ENCODE results near the gene AOX1. TPM values are rescaled to one million over a fixed set of nuclear protein-coding genes. Genes with fewer than 3 reads are reported as not detected.
"Not testable (repeated sequence)": the region's sequence is repeated elsewhere in the genome, so short reads cannot be mapped to it uniquely, and the experiment has no call there.

The AOX1 gene
- polyA plus RNA-seq, 4 donors = 2.1 to 17.1 (median 3.5) TPM

GRCh38 chr2:200698217-200698616 lies 112.4 kb downstream of the AOX1 start:
- DNase-seq (ENCODE audit: low read depth in 4 of 4, low spot score in 3 of 4) = no peak

- DNase-seq (ENCODE audit: low read depth in 4 of 4, low spot score in 3 of 4) = no peak
Observed at GRCh38 chr2:200699310-200699709, 113.5 kb downstream of the AOX1 start.

GRCh38 chr2:200700856-200701255 lies 115.0 kb downstream of the AOX1 start:
- DNase-seq (ENCODE audit: low read depth in 4 of 4, low spot score in 3 of 4) = no peak

- DNase-seq (ENCODE audit: low read depth in 4 of 4, low spot score in 3 of 4) = no peak
Observed at GRCh38 chr2:200702044-200702443, 116.2 kb downstream of the AOX1 start.

GRCh38 chr2:200702646-200703118 lies 116.9 kb downstream of the AOX1 start:
- DNase-seq (ENCODE audit: low read depth in 4 of 4, low spot score in 3 of 4) = no peak

- DNase-seq (ENCODE audit: low read depth in 4 of 4, low spot score in 3 of 4) = peak in 2 of 4 donors; percentile 43 to 51
Observed at GRCh38 chr2:200703127-200703925, 117.5 kb downstream of the AOX1 start.

GRCh38 chr2:200703926-200704637 lies 118.3 kb downstream of the AOX1 start:
- DNase-seq (ENCODE audit: low read depth in 4 of 4, low spot score in 3 of 4) = no peak

- no peak for DNase-seq (ENCODE audit: low read depth in 4 of 4, low spot score in 3 of 4)
Observed at GRCh38 chr2:200705305-200706041, 119.7 kb downstream of the AOX1 start.

GRCh38 chr2:200708943-200709342 lies 123.1 kb downstream of the AOX1 start:
- no peak for DNase-seq (ENCODE audit: low read depth in 4 of 4, low spot score in 3 of 4)

- DNase-seq (ENCODE audit: low read depth in 4 of 4, low spot score in 3 of 4) = peak; percentile 69 to 78 (median 74)
Observed at GRCh38 chr2:200713003-200713703, 127.3 kb downstream of the AOX1 start.

GRCh38 chr2:200713704-200714064 lies 127.9 kb downstream of the AOX1 start:
- no peak for DNase-seq (ENCODE audit: low read depth in 4 of 4, low spot score in 3 of 4)

GRCh38 chr2:200715014-200715413 lies 129.2 kb downstream of the AOX1 start:
- DNase-seq (ENCODE audit: low read depth in 4 of 4, low spot score in 3 of 4) = not testable (repeated sequence)

GRCh38 chr2:200716386-200716785 lies 130.6 kb downstream of the AOX1 start:
- no peak for DNase-seq (ENCODE audit: low read depth in 4 of 4, low spot score in 3 of 4)

Other genes with a start within 250 kb of the AOX1 start
- gene KCTD18, start 75.9 kb upstream of the AOX1 start, polyA plus RNA-seq (ENCODE audit: insufficient read length in 4 of 4) = 10 to 100 TPM; 15.0 to 17.4 (median 16.7) TPM
- 10 to 100 TPM; 13.4 to 17.2 (median 14.2) TPM for gene SGO2, start 59.8 kb upstream of the AOX1 start, polyA plus RNA-seq (ENCODE audit: insufficient read length in 4 of 4)
- 100 to 1,000 TPM; 223 to 287 (median 254) TPM for gene BZW1, start 225.9 kb downstream of the AOX1 start, polyA plus RNA-seq (ENCODE audit: insufficient read length in 4 of 4)